ENCODE results near the gene TSPOAP1. TPM values are rescaled to one million over a fixed set of nuclear protein-coding genes. Genes with fewer than 3 reads are reported as not detected.

The TSPOAP1 gene
- total RNA-seq, 1 donor: 0.86 TPM

DNA sequence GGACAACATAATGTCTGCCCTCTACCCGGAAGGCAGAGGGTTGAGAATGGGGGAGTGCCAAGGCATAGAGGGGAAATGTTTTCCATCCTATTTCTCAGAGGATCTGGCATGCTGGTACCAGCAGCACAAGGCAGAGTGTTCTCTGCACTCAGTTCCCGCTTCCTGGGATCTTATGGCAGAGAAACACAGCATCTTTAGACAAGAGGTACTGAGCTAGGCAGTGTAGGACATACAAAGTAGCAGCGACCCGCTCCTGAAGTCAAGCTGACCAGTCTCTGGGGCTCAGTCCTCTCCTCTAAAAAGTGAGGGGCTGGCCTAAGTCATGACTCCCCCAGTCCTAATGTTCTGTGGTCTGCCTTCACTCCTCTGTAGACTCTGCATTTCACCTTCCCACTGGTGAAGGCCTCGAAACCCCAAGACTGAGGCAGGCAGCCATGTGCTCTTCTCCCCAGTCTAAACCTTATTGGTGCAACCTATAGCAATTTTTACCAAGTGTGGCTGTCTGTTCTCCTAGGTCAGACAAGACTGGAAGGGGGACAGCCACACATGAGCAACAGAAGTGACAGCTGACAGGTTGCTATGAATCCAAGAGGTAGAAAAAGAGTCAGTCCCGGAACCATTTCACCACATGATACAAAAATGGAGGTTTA is 11.3 kb upstream of the TSPOAP1 start:
- no peak overlapping the region for H3K4me3 ChIP-seq (ENCODE audit: low read depth, low read length)
- TF ChIP-seq, protein P1, sequence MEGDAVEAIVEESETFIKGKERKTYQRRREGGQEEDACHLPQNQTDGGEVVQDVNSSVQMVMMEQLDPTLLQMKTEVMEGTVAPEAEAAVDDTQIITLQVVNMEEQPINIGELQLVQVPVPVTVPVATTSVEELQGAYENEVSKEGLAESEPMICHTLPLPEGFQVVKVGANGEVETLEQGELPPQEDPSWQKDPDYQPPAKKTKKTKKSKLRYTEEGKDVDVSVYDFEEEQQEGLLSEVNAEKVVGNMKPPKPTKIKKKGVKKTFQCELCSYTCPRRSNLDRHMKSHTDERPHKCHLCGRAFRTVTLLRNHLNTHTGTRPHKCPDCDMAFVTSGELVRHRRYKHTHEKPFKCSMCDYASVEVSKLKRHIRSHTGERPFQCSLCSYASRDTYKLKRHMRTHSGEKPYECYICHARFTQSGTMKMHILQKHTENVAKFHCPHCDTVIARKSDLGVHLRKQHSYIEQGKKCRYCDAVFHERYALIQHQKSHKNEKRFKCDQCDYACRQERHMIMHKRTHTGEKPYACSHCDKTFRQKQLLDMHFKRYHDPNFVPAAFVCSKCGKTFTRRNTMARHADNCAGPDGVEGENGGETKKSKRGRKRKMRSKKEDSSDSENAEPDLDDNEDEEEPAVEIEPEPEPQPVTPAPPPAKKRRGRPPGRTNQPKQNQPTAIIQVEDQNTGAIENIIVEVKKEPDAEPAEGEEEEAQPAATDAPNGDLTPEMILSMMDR (IDR thresholded peaks at IDR 0.05; ENCODE audit: insufficient read depth, low read depth, low read length): no peak
- no peak for DNase-seq (ENCODE audit: low read depth)

DNA sequence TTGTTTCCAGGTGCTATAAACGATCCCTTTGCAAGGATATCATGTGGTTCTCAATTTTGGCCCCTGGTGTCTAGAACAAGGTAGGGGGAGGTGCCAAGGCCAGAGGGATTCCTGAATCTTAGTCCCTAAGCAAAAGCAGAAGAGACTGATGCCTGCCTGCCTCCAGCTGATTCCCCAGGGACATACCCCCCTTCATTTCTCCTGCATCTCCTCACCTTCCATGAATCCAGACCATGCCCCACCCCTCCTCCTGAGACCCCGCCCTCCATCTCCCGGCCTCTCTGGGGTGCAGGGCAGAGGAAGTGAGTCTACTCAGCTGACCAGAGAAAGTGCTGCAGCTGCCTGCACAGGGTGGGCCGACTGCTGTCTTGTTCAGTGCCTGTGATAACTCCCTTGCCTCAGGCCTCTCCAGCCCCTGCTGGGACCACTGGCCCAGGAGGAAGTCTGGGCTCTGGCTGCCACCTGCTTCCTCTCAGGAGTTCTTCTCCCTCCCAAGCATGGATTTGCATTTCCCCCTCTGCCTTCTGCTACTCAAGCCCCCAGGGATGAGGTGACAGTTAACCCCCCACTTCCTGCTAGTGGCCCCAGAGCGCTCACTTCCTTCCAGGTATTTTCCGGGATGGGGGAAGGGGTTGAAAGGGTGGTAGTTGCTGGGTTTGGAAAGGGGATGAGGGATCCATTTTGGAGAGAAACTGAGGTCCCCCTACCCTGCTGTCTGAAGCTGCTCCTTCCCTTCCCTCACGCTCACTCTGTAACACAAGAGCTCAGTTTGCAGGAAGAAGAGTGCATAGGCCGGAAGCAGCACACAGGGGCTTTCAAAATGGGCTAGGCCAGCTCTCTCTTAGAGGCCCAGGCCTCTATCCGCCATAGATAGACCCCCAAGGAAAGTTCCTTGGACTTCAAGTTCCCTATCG is 10.5 kb upstream of the TSPOAP1 start:
- peak; percentile 56 for DNase-seq (ENCODE audit: low read depth)
- peak overlapping the region; percentile 0 for H3K4me3 ChIP-seq (ENCODE audit: low read depth, low read length)
- TF ChIP-seq, protein P1 (IDR thresholded peaks at IDR 0.05; ENCODE audit: insufficient read depth, low read depth, low read length): no peak

DNA sequence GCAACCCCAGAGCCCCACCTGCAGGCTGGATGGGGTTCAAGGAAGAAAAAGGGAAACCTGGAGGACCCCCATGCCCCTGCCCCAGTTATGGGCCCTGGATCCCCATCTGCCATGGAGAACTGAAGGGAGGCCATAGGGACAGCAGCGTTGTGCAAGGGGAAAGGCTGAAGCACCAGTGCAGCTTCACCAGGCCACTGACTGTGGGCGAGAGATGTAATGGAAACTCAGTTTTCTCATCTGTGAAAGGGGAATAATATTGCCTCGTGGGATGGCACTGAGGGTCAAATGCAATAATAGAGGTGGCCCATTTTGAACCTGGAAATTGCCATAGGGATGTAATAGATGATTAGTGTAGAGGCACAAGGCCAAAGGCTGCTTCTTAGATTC is 9.9 kb upstream of the TSPOAP1 start:
- TF ChIP-seq, protein P1 (IDR thresholded peaks at IDR 0.05; ENCODE audit: insufficient read depth, low read depth, low read length): no peak
- no peak for DNase-seq (ENCODE audit: low read depth)
- H3K4me3 ChIP-seq (ENCODE audit: low read depth, low read length): no peak overlapping the region

DNA sequence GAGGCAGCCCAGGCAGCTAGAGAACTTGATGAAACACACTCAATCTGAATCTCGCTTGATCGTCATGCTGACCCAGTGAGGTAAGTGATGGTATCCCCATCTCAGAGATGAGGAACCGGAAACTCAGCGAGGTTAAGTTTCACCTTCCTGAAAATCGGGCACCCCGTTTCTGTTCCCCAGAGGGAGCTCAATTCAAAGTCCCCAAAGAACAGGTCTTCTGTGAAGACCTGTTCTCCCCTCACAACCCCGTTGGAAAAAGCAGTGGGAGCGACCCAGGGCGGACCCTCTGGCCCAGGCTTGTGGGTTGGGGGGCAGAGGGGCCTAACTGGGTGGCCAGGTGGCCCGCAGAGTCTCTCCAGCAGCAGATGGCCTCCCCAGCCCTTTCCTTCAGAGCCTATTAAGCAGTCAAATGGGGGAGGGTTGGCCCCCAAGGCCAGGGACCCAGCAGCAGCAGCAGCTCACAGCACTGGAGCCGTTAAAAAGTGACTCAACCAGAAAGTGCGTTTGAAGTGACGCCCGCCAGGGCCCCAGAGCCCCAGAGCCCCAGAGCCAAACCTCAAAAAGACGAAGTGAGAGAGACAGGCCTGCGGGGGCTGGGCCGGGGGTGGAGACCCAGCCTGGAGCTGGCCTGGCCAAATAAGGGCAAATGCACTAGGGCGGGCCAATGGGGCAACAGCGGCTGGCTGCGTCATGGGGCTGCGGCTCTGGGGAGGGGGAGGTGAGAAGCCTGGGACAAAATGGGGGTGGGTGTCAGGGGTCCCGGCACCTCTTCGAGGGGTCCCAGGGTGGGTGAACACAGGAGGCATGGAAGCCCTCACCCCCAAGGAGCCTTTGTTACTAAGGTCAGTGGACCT is 9.2 kb upstream of the TSPOAP1 start:
- TF ChIP-seq, protein P1 (IDR thresholded peaks at IDR 0.05; ENCODE audit: insufficient read depth, low read depth, low read length): no peak
- DNase-seq (ENCODE audit: low read depth): peak; percentile 87
- H3K4me3 ChIP-seq (ENCODE audit: low read depth, low read length): no peak overlapping the region

DNA sequence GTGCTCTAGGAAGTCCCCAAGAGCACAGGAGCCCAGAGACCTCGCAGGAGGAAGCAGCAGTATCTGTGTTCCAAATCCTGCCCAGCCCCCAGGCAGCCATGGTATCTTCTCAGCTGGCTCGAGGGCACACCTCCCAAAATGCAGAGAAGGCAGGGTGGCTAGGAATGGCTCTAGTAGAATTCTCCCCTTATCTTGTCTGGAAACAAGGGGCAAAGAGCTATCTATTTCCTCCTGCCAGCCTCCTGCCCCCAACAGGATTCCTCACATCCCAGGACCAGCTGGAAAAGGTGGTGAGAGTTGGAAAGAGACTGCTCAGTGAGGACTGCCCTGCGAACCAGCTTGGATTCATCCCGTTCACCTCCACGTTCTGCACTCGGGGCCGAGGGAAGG is 8.6 kb upstream of the TSPOAP1 start:
- no peak for DNase-seq (ENCODE audit: low read depth)
- TF ChIP-seq, protein P1 (IDR thresholded peaks at IDR 0.05; ENCODE audit: insufficient read depth, low read depth, low read length): no peak
- no peak overlapping the region for H3K4me3 ChIP-seq (ENCODE audit: low read depth, low read length)

DNA sequence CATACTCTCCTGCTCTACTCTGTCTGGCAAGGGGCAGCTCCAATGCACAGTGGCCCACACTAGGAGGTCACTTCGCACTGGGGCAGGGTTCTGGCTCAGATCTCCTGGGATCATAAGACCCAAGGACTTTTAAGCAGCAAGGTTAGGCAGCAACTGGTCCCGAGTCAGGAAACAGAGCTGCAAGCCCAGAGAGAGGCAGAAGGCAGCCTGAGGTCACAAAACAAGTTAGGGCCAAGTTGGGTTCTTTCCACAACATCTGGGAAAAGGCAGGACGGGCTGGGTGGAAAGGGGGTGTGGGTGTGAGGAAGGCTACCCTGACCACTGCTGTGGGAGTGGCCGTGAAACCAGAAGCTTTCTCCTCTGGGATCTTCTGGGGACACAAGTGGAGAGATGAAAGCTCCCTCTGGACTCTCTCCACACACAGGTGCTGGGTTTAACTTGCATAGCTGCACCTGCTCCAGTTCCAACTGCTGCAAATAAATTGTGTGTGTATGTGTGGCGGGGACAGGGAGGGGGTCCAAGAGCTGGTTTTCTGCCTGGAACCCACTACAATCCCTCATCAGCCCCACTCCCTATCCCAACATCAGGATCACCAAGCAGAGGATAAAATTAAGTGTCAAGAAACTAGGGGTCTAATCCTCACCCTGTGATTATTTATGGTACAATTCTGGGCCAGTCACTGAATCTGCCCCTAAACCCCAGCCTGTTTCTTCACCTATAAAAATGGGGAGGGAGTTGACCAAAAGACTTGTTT is 8.0 kb upstream of the TSPOAP1 start:
- DNase-seq (ENCODE audit: low read depth): peak; percentile 56

More for the DNA sequence above, 8.0 kb upstream of the TSPOAP1 start:
- TF ChIP-seq, protein P1 (IDR thresholded peaks at IDR 0.05; ENCODE audit: insufficient read depth, low read depth, low read length): no peak
- H3K4me3 ChIP-seq (ENCODE audit: low read depth, low read length): no peak overlapping the region
